8988T (cell line): ENCODE results near the gene CISD3.

Experiments used
- DNase-seq: peaks from one replicate; pipeline ENCODE4 v3.0.0; 2011

Gene CISD3

GRCh38 chr17:38729886-38730525, at the start of gene CISD3:
TSS of gene CISD3 (plus strand) at chr17:38730341. CDS start at chr17:38730359, 18 bp downstream.
- DNase-seq = peak; percentile 82

DNA sequence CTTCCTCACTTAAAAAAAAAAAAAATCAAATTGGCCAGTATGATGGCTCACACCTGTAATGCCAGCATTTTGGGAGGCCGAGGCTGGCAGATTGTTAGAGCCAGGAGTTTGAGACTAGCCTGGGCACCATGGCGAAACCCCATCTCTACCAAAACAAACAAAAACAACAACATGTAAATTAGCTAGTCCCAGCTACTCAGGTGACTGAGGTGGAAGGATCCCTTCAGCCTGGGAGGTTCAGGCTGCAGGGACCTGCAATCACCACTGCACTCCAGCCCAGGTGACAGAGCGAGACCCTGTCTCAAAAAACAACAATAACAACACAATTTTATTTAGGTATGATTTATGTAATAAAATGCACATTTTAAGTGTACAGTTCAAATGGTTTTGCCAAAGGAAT, 49.0 kb upstream of the CISD3 start:
- DNase-seq = no peak

DNA sequence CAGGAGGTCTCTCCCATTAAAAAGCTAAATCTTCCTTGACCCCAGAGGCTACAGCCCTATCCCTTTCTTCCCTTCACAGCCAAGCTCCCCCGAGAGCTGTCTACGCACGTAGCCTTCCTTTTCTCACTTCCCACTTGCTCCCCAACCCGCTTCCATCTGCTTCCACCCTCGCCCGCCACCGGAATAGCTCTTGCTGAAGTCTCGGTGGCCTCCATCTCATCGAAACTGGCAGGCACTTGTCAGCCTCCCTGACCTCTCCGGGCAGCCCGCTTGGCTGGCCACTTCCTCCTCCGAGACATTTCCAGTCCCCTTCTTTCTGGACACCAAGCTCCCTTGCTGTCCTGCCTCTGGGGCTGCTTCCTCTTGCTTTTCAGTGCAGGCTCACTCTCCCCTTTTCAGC, 44.6 kb upstream of the CISD3 start:
- DNase-seq = no peak

DNA sequence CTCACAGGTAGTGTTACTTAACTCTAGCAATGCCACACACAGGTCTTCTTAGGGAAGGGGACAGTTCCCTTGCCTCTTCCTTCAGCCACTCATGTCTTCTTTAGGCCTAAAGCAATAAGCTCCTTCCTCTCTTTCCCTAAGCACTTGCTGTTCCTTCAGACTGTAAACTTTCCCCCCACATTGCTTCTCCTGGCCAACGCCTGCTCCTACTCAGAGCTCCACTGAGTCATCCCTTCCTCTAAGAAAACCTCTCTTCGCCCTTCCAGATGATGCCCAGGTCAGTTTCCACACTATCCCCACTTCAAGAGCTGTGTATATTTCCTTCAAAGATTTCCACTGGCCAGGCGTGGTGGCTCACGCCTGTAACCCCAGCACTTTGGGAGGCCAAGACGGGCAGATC, 42.9 kb upstream of the CISD3 start:
- DNase-seq = no peak

GRCh38 chr17:38690386-38690785, 39.8 kb upstream of the CISD3 start:
- DNase-seq = no peak

GRCh38 chr17:38691154-38691553, 39.0 kb upstream of the CISD3 start:
- DNase-seq = no peak

- no peak for DNase-seq
Measured at GRCh38 chr17:38693700-38694329, 36.3 kb upstream of the CISD3 start.

DNA sequence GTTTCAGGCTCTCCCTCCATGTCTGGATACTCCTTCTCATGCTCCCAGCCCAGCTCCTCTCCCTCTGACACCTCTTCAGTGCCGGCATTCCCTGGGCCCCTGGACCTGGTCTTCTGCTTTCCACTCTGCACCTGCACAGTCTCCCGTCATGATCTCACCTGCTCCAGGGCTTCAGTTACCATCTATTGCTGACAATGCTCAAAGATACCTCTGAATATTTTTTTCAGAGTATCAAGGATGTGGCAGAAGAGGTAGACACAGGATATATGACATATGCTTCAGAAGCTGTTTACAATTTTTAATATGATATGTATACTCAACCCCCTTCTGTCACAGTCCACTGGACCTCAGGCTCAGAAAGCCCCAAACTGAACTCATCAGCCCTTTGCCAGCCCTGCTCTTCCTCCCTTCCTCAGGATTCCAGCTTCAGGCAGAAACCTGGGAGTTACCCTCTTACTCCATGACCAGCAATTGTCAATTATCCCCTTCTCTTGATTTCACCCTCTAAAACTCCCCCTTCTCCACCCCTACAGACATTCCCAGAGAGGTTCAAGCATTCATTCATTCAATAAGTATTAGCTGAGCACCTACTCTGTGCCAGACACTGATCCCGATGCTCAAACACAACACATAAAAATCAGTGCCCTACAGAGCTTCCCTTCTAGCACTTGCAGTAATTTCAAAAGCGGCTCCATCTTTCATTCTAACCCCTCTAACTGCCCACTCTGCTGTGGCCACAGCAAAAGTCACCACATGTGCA, 32.9 kb upstream of the CISD3 start:
- no peak for DNase-seq

- DNase-seq = no peak
Measured at GRCh38 chr17:38698760-38699159, 31.4 kb upstream of the CISD3 start.

DNA sequence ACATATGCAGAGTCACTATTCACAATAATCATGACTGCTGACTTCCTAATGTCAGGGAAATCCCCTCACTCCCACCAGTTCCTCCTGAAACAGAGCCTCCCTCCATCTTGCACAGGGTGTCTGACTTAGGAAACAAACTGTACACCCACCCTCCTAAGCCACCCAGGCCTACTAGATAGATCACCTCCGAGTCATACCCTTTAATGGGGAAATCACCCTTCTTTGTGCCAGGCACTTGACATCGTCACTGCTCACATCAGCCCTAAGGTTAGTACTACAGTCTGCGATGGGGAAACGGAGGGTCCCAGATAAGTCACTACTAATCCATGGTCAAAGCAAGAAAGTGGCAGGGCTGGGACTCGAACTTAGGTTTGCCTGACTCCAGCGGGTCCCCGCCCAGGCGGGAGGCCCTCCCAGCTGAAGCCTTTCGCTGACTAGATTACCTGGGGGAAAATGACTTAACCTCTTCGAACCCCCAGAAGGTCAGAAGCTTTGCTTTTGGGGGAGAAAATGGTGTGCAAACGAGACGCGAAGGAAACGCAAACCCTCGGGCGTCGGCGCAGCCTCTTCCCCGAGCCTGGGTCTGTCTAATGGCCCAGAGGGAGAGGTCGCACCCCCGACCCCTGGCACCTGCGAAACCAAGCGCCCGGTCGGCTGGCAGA, 28.5 kb upstream of the CISD3 start:
- DNase-seq = no peak

DNA sequence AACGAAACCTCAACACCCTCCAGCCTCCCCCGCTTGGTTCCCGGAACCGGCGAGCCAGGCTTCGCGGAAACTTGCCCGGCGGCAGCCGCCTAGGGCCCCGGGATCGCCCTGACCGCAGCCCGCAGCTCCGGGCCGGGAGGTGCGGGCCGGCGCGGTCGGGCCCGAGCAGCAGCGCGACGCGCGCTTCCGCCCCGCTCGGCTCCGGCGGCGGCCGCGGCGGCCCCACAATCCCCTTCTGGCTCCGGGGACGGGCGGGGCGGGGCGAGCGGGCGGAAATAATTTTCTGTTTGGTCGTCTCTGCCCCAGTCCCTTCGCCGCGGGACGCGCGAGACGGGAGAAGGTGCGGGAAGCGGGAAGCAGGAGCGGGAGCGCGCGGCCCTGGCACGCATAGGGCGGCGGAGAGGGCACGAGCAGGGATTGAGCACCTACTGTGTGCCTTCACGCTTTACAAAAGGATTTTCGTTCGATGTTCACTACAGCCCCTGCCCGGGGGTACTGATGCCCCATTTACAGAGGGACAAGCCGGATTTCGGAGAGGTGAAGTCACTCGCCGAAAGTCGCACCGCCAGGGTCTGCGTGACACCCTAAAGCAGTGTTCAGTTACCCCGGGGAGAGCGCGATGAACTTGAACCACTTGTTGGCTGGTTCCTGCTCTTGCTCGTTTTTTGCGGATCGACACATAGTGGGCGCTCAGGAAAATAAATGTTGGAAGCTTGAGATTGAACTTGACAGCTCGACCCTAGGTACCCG, 27.8 kb upstream of the CISD3 start:
- DNase-seq = peak; percentile 88

DNA sequence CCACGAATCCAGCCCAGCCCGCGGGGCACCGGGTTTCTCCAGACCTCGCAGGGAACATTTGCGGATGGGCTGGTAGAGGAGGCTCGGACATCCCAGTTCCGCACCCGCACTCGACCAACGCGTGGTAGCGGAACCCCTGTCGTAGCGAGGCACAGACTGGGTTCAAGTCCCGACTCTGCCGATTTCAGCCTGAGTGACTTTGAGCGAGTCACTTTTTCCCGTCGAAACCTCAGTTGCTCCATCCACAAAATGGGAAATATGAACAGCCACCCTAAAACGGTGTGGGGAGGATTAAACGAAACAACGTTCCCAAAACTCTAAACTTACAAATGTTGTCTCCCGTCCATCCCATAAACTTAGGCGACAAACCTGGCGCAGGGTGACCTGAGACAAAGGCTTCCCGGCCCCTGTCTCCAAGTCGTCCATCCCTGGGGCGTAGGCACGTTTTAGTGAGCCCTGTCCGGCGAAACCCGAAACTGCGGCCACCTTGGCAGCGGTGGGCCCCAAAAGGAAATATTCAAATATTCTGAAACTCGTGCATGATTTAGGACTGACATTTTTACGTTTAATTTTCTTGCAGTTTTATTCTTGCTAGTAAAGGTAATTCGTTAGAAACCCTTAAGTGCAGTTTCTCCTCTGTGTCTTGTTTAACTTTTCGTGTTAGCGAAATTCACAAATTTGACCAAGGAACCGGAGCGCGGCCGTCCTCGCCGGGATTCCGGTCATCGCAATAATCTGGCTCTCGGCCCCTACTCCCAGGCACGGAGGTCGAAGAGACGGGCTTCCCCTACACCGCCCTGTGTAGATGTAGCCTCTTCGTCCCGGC, 27.0 kb upstream of the CISD3 start:
- DNase-seq = no peak

- DNase-seq = peak; percentile 70
Measured at GRCh38 chr17:38703742-38704605, 26.2 kb upstream of the CISD3 start.

DNA sequence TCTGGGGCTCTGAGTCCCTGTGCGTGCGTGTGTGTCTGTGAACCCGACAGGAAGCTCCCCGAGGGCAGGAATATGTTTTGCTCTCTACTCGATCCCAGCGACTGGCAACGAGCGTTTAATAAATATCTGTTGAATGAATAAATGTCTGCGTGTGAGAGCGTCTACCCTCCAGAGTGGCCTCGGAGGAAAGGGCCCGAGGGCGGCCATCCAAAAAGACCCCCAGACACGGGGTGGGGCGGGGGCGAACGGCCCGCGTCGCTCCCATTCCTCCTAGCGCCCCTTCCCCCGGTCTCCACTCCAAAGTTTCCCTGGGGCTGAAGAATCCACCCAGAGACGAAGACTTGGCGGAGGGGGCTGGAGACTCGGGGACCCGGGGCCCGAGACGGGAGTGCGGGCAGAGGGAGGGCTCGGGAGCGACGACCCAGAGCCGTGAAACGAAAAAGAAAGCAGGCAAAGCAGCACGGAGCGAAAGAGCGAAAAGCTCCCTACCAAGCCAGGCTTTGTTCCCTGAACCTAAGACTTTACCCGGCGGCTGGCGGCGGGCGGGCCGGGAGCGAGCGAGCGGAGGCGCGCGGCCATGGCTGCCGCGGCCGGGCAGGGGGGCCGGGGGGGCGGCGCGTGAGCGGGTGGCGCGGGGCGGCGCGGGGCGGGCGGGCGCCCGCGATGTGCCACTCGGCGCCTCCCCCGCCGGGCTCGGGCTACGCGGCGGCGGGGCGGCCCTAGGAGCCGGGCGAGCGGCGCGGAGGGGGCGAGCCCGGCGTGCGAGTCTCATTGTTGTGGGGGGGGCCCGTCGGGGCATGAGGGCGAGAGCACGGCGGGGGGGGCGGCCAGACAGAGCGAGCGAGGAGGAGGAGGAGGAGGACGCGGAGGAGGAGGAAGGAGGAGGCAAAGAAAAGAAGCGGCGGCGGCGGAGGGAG, 25.3 kb upstream of the CISD3 start, which contains the start of gene MLLT6:
Gene MLLT6 (plus strand): TSS at position 668 of the 917 bp plus-strand sequence. CDS start 360 bp downstream, outside the sequence.
- DNase-seq = peak; percentile 90

DNA sequence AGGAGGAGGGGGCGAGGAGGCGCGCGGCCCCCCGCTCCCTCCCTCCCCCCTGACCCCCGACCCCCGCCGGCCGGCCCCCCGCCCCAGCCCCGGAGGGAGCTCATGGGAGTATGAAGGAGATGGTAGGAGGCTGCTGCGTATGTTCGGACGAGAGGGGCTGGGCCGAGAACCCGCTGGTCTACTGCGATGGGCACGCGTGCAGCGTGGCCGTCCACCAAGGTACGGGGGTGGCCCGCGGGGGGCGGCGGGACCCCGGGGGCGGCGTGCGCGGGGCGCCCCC, 24.7 kb upstream of the CISD3 start:
- DNase-seq = no peak

DNA sequence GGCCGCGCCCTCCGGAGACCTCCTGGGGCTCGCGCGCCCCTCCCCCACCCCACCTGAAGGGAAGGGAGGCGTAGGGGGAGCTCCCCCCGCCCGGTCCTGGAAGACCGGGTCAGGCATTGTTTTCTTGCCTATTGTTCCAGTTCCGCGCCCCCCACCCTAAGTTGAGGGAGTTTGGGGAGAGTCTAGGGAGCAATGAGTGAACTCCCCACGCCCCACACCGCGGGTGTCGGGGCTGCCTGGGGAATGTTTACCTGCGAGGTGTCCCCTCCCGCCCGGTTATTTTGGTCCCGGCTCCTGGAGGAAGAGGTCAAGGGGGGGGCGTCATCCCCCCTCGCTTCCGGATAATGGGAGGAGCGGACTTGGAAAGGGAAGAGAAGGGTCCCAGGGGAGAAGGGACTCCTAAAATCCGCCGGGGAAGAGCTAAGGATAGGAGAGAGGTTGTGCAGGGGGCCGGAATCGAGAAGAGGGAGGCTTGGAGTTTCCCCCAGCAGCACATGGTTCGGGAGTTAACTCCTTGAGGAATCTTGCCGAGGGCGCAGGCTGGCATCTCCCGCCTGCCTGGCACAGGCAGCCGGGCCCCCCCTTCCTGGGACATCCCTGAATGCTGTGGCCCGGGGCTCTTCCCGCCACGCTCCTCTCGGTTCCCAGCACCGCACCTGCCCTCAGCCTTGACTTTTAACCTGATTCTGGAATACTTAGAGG, 24.2 kb upstream of the CISD3 start:
- peak; percentile 68 for DNase-seq

GRCh38 chr17:38706505-38707216, 23.5 kb upstream of the CISD3 start:
- DNase-seq = no peak

DNA sequence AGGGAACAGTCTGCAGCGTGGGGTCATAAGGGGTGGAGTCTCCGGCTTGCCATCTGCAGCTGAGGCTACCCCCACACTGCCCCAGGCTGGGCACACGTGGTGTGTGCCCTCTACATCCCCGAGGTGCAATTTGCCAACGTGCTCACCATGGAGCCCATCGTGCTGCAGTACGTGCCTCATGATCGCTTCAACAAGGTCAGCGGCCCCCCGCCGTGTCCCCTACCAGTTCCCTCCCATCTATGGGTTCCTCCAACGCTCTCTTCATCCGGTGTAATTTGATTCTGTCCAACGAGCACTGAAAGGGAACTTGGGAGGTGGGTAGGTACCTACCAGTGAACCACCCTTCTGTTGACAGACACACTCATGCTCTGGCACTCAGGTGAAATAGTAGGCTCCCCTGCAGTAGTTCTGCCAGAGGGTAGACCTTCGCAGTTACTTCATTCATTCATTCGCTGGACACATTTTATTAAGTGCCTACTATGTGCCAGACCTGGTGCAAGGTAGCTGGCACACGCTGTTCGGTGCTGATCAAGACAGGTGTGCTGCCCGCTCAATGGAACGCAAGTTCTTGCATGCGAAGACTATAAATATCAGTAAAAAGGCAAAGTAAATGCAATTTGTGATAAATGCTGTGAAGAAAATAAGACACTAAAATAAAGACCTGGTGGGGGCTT, 22.3 kb upstream of the CISD3 start:
- DNase-seq = no peak
